WTC11 (cell line): Measurements from ENCODE around the gene EIF4G3. TPM values are rescaled to one million over a fixed set of nuclear protein-coding genes. Genes with fewer than 3 reads are reported as not detected.
A peak's percentile ranks its signal among the peaks of the same experiment; 100 is the strongest.

ENCODE experiments used
- ATF3 ChIP-seq: sonication (generic); formaldehyde crosslinking; conservative IDR thresholded peaks from 2 replicates; pipeline ENCODE4 v1.8.1; 2022; ENCODE audit warnings: mild to moderate bottlenecking, missing genetic modification reagents
- E2F1 ChIP-seq: sonication (generic); formaldehyde crosslinking; IDR thresholded peaks from 2 replicates; pipeline ENCODE4 v1.8.0; 2022; ENCODE audit warnings: mild to moderate bottlenecking, missing genetic modification reagents
- E2F5 ChIP-seq: sonication (generic); formaldehyde crosslinking; IDR thresholded peaks from 2 replicates; pipeline ENCODE4 v1.8.1; 2022; ENCODE audit warnings: mild to moderate bottlenecking, moderate library complexity, missing genetic modification reagents
- EMX1 ChIP-seq: fragments of 250-450 bp; sonication (Bioruptor Pico); IDR thresholded peaks from 2 replicates; pipeline ENCODE4 v1.8.0; 2021; ENCODE audit warnings: mild to moderate bottlenecking
- ERG ChIP-seq: fragments of 250-450 bp; sonication (Bioruptor Pico); IDR thresholded peaks from 2 replicates; pipeline ENCODE4 v1.8.0; 2021; ENCODE audit warnings: mild to moderate bottlenecking
- ESRRA ChIP-seq: sonication (generic); formaldehyde crosslinking; IDR thresholded peaks from 2 replicates; pipeline ENCODE4 v1.8.1; 2022; ENCODE audit warnings: mild to moderate bottlenecking, missing genetic modification reagents, borderline replicate concordance
- ETV6 ChIP-seq: sonication (generic); formaldehyde crosslinking; IDR thresholded peaks from 2 replicates; pipeline ENCODE4 v1.8.1; 2022; ENCODE audit warnings: mild to moderate bottlenecking, missing genetic modification reagents
- FOXK1 ChIP-seq: sonication (generic); formaldehyde crosslinking; IDR thresholded peaks from 2 replicates; pipeline ENCODE4 v1.8.0; 2022; ENCODE audit warnings: mild to moderate bottlenecking, moderate library complexity, missing genetic modification reagents
- MXD4 ChIP-seq: fragments of 250-450 bp; sonication (Bioruptor Pico); IDR thresholded peaks from 2 replicates; pipeline ENCODE4 v1.8.0; 2021; ENCODE audit warnings: mild to moderate bottlenecking, moderate library complexity, borderline replicate concordance
- NFYB ChIP-seq: sonication (generic); formaldehyde crosslinking; conservative IDR thresholded peaks from 2 replicates; pipeline ENCODE4 v1.8.0; 2022; ENCODE audit warnings: low read depth, missing genetic modification reagents
- NR3C1 ChIP-seq: sonication (generic); formaldehyde crosslinking; conservative IDR thresholded peaks from 2 replicates; pipeline ENCODE4 v1.8.1; 2023; ENCODE audit warnings: low read depth, mild to moderate bottlenecking, missing genetic modification reagents
- OVOL2 ChIP-seq: fragments of 250-450 bp; sonication (Bioruptor Pico); IDR thresholded peaks from 2 replicates; pipeline ENCODE4 v1.9.0; 2021; ENCODE audit warnings: mild to moderate bottlenecking, borderline replicate concordance
- PRDM15 ChIP-seq: sonication (generic); formaldehyde crosslinking; IDR thresholded peaks from 2 replicates; pipeline ENCODE4 v1.8.0; 2022; ENCODE audit warnings: missing genetic modification reagents
- PRRX2 ChIP-seq: fragments of 250-450 bp; sonication (Bioruptor Pico); IDR thresholded peaks from 2 replicates; pipeline ENCODE4 v1.8.0; 2021; ENCODE audit warnings: mild to moderate bottlenecking
- SOX15 ChIP-seq: fragments of 250-450 bp; sonication (Bioruptor Pico); IDR thresholded peaks from 2 replicates; pipeline ENCODE4 v1.9.0; 2021; ENCODE audit warnings: mild to moderate bottlenecking
- TCF7 ChIP-seq: sonication (generic); formaldehyde crosslinking; IDR thresholded peaks from 2 replicates; pipeline ENCODE4 v1.8.0; 2022; ENCODE audit warnings: mild to moderate bottlenecking, low read depth, missing genetic modification reagents, moderate library complexity
- TEAD1 ChIP-seq: sonication (generic); formaldehyde crosslinking; IDR thresholded peaks from 2 replicates; pipeline ENCODE4 v1.8.0; 2022; ENCODE audit warnings: mild to moderate bottlenecking, missing genetic modification reagents
- USF1 ChIP-seq: sonication (generic); formaldehyde crosslinking; IDR thresholded peaks from 2 replicates; pipeline ENCODE4 v1.8.0; 2022; ENCODE audit warnings: mild to moderate bottlenecking, missing genetic modification reagents
- USF2 ChIP-seq: sonication (generic); formaldehyde crosslinking; IDR thresholded peaks from 2 replicates; pipeline ENCODE4 v1.8.1; 2023; ENCODE audit warnings: mild to moderate bottlenecking, missing genetic modification reagents, moderate library complexity
- ZBTB21 ChIP-seq: sonication (generic); formaldehyde crosslinking; IDR thresholded peaks from 2 replicates; pipeline ENCODE4 v1.8.1; 2023; ENCODE audit warnings: mild to moderate bottlenecking, missing genetic modification reagents, borderline replicate concordance
- ZNF121 ChIP-seq: sonication (generic); formaldehyde crosslinking; IDR thresholded peaks from 2 replicates; pipeline ENCODE4 v1.8.0; 2023; ENCODE audit warnings: missing genetic modification reagents
- ZNF263 ChIP-seq: sonication (generic); formaldehyde crosslinking; IDR thresholded peaks from 2 replicates; pipeline ENCODE4 v1.8.1; 2022; ENCODE audit warnings: low read depth, mild to moderate bottlenecking, moderate library complexity, missing genetic modification reagents
- ZNF423 ChIP-seq: fragments of 250-450 bp; sonication (Bioruptor Pico); IDR thresholded peaks from 2 replicates; pipeline ENCODE4 v2.1.2; 2022; ENCODE audit warnings: mild to moderate bottlenecking, moderate library complexity
- ZNF425 ChIP-seq: fragments of 250-450 bp; sonication (Bioruptor Pico); conservative IDR thresholded peaks from 2 replicates; pipeline ENCODE4 v1.9.0; 2021; ENCODE audit warnings: mild to moderate bottlenecking
- ZNF512 ChIP-seq: sonication (generic); formaldehyde crosslinking; IDR thresholded peaks from 2 replicates; pipeline ENCODE4 v1.8.1; 2022; ENCODE audit warnings: missing genetic modification reagents, borderline replicate concordance
- total RNA-seq: library from RNA; stranded (reverse); gene quantifications from 3 replicates; pipeline ENCODE4 v1.2.3, GENCODE V29; 2021

Gene EIF4G3
- total RNA-seq, 1 experiment from 2014 or later = 77.7 TPM

GRCh38 chr1:21176586-21177555, at the start of gene EIF4G3 (continued):
- TF ChIP-seq USF2 (CRISPR knock-in tag) = no peak
- TF ChIP-seq MXD4 (CRISPR knock-in tag) = no peak
- no peak for TF ChIP-seq ZNF425 (CRISPR knock-in tag)
- TF ChIP-seq ZNF263 (CRISPR knock-in tag) = 0 out of 2 replicates have a peak, but pooled peaks have one; percentile 67
- no peak for TF ChIP-seq ZNF423 (CRISPR knock-in tag)
- TF ChIP-seq NR3C1 (CRISPR knock-in tag) = no peak
- no peak for TF ChIP-seq ETV6
- TF ChIP-seq TCF7 (CRISPR knock-in tag) = no peak
- no peak for TF ChIP-seq ERG
- 0 out of 2 replicates have a peak, but pooled peaks have one; percentile 29 for TF ChIP-seq E2F5
- TF ChIP-seq ATF3 (CRISPR knock-in tag) = no peak
- no peak for TF ChIP-seq SOX15 (CRISPR knock-in tag)
- TF ChIP-seq EMX1 (CRISPR knock-in tag) = no peak
- TF ChIP-seq NFYB (CRISPR knock-in tag) = no peak
- no peak for TF ChIP-seq ZNF121 (CRISPR knock-in tag)
- peak; percentile 17; the same call in 1 of the 2 replicates for TF ChIP-seq USF1 (CRISPR knock-in tag)
- no peak for TF ChIP-seq ZBTB21
- TF ChIP-seq PRRX2 (CRISPR knock-in tag) = no peak
- TF ChIP-seq FOXK1 (CRISPR knock-in tag) = 0 out of 2 replicates have a peak, but pooled peaks have one; percentile 58
- TF ChIP-seq TEAD1 (CRISPR knock-in tag) = peak; percentile 25; the same call in 1 of the 2 replicates
- TF ChIP-seq ESRRA (CRISPR knock-in tag) = no peak
- TF ChIP-seq OVOL2 (CRISPR knock-in tag) = no peak
- TF ChIP-seq PRDM15 (CRISPR knock-in tag) = no peak
- no peak for TF ChIP-seq ZNF512 (CRISPR knock-in tag)
- TF ChIP-seq E2F1 (CRISPR knock-in tag) = no peak
